NCI-H146 treated with DMSO at 0.1 percent for 48 hours (cell line): ENCODE results near the gene LRRC4C.

Experiments used
- DNase-seq: peaks from one replicate; lab custom pipeline; 2025; ENCODE audit not compliant: unreplicated experiment; lab: John Stamatoyannopoulos, UW

The LRRC4C gene

GRCh38 chr11:40133498-40133897 is 1326.0 kb downstream of the LRRC4C start:
- DNase-seq = no peak

DNA sequence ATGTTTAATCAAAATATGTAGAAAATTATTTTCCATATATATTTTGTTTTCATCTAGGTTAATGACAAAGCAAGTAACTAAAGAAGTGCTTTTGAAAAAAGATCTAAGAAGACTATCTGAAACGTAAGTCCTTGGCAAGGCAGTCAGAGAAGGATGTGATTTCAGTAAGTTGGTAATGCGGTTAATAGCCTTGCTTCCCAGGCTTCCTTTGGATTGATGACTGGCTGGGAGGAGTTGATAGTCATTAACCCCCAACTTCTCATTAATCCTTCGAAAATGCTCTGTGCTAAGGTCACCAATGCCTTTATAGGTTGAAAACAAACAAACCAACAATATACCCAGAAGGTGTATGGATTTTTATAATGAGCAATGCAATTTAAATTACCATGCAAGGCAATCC is 1326.5 kb downstream of the LRRC4C start:
- no peak for DNase-seq

DNA sequence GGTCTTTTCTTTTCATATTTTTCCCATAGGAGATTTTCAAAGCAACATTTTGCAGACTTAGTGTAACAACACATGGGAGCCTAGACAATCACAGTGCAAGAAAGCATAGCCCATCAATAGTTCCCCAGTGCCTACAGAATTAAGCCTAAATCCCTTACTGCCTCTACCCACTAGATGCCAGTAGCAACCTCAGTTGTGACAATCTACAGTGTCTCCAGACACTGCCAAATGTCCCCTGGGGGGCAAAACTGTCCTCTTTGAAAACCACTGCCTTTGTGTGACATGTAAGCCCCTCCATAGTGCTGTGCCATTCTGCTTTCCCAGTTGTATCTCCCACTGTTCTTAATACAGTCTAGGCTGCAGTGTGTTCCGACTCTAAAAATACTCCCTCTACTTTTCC is 1329.0 kb downstream of the LRRC4C start:
- DNase-seq = no peak

DNA sequence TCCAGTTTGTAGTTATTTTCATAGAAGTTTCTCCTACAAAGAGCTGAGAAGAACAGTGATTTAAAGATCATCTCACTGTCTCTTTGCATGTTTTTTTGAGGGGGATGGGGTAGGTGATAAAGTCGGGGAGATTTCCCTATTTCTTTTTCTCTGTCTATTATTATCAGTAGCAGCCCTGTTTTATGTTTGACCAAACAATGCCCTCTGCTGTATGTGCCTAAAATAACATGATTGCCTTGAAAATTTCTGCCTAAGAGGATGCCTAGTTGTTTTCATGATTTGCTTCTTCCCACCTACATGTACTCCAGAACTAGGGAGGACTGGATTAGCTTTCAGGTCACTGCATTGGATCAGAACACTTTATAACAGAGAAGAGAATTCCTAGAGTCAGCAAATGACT is 1330.2 kb downstream of the LRRC4C start:
- DNase-seq = peak; percentile 8

GRCh38 chr11:40125054-40125453 is 1334.4 kb downstream of the LRRC4C start:
- no peak for DNase-seq

- DNase-seq = no peak
These were observed 1339.8 kb downstream of the LRRC4C start for GRCh38 chr11:40119661-40120060.

DNA sequence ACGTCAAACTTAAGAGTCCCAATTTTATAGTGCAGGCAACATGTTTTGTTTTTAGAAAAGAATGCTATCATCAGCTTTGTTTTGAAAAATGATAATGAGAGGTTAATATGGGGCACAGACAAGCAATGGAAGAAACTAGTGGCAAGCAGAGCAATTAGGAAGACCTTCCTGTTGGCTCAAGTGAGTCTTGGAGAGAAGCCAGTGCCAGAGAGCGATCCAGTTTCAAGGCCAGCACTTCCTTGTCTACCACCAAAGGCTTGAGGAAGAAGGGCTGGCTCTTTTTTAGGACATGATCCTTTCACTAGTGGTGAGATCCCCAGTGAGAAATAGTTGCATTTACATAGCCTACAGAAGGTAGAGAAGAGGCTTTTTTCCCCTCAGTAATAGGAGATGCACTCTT is 1340.7 kb downstream of the LRRC4C start:
- DNase-seq = no peak

GRCh38 chr11:40118026-40118425 is 1341.4 kb downstream of the LRRC4C start:
- no peak for DNase-seq

- no peak for DNase-seq
These were observed 1354.4 kb downstream of the LRRC4C start for GRCh38 chr11:40104941-40105550.

DNA sequence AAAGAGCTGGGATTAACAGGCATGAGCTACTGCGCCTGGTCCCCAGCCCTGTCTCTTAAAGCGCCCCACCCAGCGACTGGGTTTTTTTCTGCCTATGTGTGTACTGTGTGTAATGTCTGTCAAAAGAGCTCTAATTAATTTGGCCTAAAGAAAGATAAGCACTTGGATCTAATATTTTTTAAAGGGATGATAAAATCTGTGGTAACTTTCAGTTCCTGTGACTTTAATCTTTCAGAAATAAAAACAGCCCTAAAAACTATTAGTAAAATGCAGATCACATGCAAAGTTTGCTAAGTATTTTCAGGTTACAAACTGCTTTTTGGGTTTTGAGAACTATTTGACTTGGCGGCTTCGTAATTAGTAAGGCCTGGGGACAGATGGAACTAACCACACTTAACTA is 1358.7 kb downstream of the LRRC4C start:
- no peak for DNase-seq

GRCh38 chr11:40100162-40100553 is 1359.3 kb downstream of the LRRC4C start:
- no peak for DNase-seq

- DNase-seq = no peak
These were observed 1359.9 kb downstream of the LRRC4C start for GRCh38 chr11:40099426-40100161.

DNA sequence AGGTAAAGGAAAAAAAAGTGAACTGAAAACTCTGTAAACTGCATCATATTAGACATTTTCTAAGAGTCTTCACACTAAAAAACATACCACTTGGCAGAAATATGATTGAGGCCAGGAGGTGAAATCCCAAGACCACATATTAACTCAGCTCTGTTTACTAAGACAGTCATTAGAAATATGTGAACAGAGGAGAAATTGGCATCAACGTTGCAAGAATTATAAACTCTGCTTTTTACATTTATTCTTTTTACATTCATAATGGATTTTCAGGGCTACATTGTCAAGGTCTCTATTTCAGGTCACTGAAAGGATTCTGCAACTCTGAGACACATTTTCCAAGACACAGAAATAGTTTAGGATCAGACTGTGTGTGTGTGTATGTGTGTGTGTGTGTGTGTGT is 1364.0 kb downstream of the LRRC4C start:
- DNase-seq = no peak

DNA sequence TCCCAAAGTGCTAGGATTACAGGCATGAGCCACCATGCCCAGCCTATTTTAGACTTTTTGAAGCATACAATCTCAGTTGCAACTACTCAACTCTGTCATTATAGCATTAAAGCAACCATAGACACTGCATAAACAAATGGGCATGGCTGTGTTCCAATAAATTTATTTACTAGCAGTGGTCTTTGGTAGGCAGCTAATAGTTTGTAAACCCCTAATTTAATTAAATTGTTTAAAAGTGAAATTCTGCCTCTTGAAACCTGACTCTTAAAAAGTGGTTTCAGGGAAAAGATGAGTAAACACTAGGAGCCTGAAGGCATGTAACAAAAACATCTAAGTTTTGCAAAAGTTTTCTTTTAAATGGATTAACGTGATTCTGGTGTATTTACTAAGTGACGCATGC is 1364.5 kb downstream of the LRRC4C start:
- DNase-seq = no peak

GRCh38 chr11:40080434-40080833 is 1379.0 kb downstream of the LRRC4C start:
- DNase-seq = no peak
